Measurements from ENCODE around the gene WNT3A.
"Not testable (repeated sequence)": the region's sequence is repeated elsewhere in the genome, so short reads cannot be mapped to it uniquely, and the experiment has no call there.

The WNT3A gene

DNA sequence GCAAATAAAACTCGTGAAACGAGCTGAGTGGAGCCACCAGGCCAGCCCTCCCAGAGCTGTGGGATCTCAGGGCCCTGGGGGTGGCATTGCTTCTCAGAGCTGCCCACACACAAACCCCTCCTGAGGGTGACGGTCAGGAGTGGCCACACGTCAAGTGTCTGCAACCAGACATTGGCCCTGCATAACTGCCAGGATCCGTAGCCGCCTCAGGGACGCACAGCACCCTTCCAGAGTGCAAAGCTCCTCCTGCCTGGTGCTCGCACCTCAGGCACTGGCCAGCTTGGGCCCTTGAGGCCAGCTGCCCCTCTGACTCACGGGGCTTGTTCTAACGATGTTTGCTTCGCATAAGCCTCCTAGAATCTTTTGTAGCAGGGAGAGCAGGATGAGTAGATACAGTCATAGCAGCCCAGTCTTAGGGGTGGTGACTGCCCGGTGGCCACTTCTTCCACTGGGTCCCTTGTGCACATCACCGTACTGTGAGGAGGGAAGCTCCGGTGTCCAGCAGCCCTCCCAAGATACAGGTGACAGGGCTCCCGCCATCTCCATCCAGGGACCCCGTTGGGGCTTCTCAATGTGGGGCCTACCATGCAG, 5.0 kb downstream of the WNT3A start:
- DNase-seq (ENCODE audit: low read depth), result no peak

DNA sequence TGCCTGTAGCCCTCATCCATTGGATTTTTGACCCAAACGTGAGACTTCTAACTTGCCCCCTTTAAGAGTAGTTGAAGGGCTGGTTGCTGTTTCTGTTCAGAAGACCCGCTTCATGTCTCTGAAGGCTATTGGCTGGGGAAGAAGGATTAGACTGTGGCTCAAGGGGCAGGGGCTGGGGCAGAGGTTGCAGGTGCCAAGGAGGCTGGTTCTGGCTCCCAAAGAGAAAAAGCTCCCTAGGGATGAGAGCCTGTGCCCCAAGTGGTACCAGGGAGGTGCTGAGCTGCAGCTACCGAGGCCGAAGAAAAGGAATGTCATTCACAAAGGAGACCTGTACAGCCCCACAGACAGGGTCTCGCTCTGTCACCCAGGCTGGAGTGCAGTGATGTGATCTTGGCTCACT, 5.8 kb downstream of the WNT3A start:
- no peak for DNase-seq (ENCODE audit: low read depth)

DNA sequence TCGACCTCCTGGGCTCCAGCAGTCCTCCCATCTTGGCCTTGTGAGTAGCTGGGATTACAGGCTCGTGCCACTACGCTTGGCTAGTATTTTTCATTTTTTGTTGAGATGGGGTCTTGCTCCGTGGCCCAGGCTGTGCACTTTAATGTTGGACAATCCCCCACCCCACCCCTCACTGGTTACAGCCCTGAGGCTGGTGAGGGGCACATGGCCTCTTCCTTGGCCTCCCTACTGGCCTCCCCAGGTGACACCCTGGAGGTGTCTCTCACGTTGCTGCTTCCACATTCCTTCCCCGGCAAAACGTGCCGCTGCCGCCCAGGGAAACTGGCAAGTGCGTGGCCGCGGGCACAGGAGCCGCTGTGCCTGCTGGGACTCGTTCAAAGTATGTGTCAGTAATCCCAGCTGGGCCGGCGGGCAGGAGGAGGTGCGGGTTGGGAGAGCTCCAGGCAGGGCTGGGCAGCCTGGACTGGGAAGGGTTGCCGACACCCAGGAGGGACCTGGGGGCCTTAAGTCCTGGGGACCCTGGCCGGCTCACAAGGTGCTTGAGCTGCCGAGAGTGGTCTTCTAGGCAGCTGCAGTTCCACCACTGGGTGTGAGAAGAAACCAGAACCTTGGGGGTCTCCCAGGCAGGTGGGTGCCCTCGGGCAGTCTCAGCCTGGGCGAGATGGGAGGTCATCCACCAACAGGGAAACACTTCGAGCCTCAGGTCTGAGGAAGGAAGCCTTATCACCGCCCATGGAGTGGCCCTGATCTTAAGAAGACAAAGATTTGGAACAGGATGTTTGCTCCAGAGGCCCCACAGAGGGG, 6.5 kb downstream of the WNT3A start:
- DNase-seq (ENCODE audit: low read depth), result no peak

DNA sequence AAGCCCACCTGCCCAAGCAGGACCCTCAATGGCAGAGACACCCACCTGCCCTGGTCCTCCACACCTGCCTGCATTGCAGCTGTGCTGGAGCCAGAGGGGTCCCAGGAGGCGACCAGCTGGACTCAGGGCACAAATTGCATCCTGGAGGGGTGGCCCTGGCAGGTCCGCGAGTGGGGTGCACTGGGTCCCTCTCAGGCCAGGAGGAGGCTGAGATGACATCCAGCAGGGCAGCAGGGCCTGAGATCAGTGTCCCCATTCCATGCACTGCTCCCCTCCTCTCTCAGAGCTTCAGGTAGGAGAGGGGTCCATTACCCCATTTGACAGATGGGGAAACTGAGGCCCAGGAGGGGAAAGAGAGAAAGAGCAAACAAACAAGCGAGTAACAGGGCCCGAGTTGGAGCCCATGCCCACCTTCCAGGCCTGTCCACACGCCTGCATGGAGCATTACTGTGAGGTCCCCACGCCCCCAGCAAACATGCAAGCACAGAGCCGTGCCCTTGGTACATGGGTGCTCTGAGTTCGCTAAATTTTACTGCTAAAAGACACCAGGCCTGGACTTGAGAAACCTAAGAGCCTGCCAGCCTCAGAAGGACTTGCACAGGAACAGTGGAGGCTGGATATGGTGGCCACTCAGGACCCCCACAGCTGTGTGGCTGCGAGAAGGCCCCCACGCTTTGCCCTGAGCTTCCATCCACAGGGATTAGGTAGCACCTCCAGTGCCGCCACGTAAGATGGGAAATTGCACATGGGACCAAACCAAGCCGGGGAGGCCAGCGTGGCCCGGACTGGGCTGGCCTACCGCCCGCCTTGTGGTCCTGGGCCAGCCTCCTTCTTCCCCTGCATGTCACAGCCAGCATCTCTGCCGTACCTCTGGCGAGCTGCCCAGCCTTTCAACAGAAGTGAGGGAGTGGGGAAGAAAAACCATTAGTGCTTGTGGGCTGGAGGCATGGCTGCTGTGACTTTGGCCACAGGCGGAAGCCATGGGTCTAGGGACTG, 7.4 kb downstream of the WNT3A start:
- DNase-seq (ENCODE audit: low read depth), result no peak

DNA sequence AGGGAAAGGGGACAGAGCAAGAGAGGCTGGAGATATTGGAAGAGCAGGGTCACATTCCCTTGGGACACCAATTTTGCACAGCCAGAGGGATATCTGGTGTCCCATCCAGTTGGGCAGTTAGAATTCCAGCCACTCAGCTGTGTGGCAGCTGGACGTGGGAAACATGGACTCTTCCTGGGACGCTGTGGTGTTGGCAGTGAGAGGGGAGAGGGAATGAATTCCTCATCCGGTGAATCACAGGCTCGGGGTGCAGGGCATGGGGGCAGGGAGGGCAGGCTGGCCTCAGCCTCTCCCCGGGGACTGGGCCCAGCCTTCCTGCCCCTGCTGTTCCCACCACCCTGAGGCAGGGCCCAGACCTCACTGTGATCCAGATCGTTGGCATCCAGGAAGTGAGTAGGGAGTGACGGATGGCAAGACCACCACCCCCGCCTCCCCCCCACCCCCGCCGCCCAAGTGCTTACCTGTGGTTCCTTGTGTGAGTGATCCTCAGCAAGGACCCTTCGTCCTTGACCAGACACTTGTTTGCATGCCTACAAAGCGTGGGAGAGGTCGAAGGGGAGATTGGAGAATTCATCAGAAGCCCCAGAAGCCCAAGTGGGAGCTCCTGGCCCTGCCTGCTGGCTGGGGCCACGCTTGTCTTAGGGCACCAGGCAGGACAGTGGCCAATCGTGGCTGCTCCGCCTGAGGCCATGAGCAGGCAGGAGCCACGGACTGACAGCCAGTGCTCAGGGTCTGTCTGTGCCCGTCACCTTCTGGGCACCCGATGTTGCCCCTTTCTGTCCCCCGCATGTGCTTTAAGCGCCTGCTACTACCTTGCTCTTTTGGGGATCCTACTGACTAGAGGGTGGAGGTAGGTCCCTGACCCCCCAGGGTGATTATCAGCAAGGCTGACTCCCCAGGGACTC, 8.7 kb downstream of the WNT3A start:
- DNase-seq (ENCODE audit: low read depth), result peak; percentile 19

DNA sequence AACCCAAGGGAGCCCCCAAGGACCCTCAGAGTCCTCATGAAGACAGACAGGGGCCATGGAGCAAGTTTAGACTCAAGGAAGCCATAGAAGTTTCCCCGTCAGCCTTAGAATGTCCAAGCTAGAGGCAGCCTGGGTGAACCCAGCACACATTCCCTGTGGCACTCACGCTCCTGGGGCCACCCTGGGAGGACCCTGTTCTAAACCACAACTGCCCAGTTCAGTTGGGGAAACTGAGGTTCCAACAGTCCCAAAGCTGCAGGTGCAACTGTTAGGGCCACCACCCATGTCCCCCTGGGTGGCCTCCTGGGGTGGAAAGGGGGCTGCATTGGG, 9.3 kb downstream of the WNT3A start:
- DNase-seq (ENCODE audit: low read depth), result no peak

DNA sequence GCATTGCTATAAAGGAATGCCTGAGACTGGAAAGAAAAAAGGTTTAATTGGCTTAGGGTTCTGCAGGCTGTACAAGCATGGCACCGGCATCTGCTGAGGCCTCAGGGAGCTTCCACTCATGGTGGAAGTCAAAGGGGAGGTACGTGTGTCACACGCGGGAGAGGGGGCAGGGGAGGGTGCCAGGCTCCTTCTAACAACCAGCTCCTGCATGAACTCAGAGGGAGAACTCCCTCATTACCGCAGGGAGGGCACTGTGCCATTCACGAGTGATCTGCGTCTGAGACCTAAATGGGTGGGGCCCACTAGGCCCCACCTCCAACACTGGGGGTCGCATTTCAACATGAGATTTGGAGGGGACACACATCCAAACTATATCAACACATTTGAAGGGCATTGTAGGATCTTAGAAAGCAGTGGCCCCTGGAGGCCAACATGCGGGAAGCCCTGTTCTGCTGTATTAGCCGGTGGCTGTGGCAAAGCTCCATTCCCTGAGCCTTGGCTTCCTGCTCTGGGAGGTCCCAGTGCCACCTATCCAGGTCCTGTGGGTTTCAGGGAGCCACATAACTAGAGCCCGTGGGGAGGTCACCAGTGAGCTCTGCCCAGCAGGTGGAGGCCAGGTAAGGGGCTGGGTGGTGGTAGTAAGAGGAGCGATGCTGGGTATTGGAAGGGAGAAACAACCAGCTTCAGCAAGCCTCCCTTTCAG, 10.0 kb downstream of the WNT3A start:
- no peak for DNase-seq (ENCODE audit: low read depth)

DNA sequence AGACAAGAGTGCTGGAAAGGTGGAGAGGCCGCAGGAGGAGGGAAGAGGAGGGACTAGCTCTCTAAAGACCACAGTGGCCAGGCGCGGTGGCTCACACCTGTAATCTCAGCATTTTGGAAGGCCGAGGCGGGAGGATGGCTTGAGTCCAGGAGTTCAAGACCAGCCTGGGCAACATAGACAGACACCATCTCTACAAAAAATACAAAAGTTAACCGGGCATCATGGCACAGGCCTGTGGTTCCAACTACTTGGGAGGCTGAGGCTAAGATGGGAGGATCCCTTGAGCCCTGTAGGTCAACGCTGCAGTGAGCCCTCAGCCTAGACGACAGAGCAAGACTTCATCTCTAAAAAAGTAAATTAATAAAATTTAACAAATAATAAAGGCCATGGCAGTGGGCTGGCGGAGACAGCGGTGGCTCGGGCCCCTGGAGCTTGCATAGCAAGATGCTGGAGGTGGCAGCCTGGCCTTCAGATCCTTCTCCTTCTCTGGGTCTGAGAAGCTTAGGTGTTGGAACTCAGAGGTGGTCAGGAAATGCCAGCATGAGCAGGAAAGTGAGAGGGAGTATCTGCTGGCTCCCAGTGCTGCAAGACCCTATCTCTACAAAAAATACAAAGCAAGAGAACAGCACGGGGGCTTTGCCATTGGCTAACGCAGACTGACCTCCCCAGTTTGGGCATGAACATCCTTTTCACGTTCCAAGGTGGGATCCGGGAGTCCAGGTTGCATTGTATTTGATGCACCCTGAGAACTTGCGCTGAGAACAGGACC, 10.7 kb downstream of the WNT3A start:
- no peak for DNase-seq (ENCODE audit: low read depth)

DNA sequence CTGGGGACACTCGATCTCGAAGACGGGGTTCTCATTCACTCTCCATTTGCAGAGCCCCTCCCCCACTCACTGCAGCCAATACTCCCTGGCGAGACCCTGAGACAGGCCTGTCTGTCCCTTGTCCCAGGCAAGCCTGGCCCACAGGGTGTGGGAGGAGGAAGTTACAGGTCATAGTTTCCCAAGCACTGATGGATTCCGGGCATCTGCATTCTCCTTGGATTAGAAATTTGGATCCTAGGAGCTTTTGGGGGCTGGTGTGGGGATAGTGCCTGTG, 11.3 kb downstream of the WNT3A start:
- DNase-seq (ENCODE audit: low read depth), result no peak

DNA sequence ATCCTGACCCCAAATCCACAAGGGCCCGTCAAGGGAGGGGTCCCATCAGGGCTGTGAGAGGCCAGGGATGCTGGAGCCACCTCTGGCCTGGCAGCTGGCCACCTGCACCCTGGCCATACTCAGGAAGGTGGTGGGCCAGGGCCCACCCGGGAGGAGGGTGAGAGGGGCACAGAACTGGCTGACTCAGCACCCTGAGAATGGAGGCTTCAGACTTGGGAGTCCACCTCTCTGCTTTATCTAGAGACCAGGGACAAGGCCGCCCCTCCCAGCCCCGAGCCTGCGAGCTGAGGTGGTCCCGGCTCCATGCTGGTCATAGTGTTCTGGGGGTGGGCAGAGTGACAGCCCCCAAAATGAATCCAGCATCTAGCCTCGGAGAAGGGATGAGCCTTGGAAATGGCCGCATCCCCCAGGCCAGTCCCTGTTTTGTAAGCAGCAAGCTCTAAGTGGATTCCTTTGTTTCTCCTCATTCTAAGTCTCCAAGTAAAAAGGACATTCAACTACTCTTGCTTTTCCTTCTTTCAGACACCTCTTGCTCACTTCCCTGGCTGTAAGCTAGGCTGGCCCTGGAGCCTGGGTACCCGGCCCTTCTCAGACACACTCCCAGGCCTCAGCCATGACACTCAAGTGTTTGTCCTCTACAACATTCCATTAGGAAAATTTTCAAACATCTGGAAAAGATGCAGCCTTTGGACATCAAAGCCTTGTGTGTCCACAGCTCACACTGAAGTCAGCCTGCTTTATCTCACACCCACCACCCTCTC, 12.3 kb downstream of the WNT3A start:
- no peak for DNase-seq (ENCODE audit: low read depth)

DNA sequence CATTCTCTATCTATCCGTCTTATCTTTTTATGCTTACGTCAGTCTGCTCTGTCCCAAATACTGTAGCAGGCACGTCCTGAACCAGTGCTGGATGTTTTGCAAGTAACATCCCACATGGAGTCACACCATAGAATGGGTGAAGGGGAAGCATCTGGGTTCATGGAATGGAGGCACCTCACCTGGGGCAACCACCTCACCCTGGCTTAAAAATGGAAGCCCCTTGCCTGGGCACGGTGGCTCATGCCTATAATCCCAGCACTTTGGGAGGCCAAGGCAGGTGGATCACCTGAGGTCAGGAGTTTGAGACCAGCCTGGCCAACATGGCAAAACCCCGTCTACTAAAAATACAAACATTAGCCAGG, 12.9 kb downstream of the WNT3A start:
- not testable (repeated sequence) for DNase-seq (ENCODE audit: low read depth)

DNA sequence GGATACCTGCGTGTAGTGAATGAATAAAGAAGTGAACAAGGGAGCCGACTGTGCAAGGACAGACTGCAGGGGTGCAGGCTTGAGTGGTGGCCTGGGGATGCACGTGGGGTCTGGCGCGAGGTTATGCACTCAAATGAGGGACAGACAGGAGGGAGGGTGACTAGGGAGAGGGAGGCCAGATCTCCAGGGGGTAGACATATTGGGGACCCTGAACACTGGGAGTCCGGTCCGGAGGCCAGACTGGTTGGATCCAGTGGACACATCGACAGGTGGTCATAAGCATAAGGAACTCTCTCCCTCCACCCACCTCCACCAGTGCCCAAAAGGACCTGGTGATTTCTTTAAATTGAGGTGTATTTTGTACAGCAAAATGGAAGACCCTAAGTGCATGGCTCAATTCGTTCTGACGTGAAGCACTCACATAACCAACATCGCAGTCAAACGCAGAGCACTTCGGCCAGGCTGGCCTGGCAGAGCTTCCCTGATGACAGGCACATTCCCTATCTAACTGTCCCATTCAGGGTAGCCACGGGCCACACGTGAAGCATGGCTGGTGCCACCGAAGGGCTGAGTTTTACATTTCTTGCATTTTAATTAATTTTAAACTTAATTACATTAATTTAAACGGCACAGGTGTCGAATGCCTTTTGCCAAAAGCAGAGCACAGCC, 14.0 kb downstream of the WNT3A start:
- no peak for DNase-seq (ENCODE audit: low read depth)

DNA sequence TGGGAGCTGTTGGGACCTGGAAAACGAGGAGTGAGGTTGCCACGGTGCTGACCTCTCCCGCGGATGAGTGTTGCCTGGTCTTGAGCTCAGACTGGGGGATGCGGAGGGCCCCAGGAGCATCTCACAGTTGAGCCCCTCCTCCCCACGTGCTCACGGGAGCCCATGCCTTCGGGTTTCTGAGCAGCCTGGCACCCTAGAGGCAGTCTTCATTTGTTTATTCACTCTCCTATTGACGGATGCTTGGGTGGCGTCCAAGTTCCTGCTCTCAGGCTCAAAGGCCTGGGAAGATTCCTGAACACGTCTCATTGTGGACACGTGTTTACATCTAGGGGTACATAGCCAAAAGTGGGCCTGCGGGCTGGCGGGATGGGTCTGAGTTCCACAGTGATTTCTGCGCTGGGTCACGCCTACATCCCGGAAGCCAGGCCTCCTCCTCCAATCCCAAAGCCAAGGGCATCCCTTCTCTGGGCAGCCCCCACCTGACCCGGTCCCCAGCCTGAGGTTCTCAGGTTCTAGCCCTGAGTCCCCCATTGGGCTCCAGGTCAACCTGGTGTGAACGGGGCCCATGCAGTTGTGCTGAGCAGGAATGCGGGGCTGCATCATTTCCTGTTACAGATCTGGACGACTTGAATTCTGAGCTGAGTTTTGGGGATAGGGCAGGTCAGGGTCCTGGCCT, 14.7 kb downstream of the WNT3A start:
- no peak for DNase-seq (ENCODE audit: low read depth)

DNA sequence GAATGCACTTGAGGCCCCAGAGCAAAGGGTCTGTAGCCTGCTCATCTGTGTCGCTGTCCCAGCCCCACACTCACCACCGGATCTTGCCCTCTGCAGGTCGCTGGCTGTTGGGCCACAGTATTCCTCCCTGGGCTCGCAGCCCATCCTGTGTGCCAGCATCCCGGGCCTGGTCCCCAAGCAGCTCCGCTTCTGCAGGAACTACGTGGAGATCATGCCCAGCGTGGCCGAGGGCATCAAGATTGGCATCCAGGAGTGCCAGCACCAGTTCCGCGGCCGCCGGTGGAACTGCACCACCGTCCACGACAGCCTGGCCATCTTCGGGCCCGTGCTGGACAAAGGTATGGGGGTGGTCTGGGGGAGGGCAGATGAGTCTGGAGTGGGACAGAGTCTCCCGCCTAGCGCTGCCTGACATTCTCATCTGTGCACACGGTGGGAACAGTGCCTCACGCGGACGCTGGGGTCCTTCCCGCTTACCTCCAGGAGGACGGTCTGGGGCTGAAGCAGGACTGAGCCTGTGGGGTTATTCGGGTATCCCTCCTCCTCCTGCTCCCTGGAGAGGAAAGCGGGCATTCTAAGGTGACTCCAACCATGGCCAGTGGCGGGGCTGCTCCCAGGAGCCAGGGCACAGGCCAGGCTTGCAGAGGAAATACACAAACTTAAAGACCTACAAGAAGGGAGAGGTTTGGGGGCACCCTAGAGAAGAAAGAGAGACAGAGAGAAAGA, 15.9 kb downstream of the WNT3A start:
- DNase-seq (ENCODE audit: low read depth), result no peak

DNA sequence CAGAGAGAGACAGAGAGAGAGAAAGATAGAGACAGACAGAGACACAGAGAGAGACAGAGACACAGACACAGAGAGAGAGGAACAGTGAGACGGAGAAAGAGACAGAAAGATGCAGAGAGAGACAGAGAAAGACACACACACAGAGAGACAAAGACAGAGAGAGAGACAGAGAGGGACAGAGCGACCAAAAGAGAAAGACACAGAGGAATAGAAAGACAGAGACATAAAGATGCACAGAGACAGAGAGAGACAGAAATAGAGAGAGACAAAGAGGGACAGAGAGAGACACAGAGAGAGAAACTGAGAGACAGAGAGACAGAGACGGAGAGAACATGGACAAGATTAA, 16.5 kb downstream of the WNT3A start:
- DNase-seq (ENCODE audit: low read depth), result no peak

DNA sequence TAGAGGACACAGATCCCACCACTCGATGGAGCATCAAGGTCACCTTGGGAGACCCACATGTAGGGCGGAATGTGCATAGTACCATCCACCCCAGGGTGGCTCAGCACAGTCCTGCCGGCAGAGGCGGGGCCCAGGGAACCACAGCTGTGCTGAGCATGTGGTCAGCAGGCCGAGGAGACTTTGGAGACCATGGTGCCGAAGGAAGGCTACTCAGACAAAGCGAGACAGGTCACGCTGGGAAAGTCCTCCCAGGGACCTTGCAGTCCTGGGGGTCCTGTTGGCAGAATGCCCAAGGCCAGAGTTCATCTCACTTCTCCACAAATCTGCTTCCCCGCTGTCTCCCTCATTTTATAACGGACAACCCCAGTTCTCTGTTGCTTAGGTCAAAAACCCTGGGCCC, 22.5 kb downstream of the WNT3A start:
- no peak for DNase-seq (ENCODE audit: low read depth)

DNA sequence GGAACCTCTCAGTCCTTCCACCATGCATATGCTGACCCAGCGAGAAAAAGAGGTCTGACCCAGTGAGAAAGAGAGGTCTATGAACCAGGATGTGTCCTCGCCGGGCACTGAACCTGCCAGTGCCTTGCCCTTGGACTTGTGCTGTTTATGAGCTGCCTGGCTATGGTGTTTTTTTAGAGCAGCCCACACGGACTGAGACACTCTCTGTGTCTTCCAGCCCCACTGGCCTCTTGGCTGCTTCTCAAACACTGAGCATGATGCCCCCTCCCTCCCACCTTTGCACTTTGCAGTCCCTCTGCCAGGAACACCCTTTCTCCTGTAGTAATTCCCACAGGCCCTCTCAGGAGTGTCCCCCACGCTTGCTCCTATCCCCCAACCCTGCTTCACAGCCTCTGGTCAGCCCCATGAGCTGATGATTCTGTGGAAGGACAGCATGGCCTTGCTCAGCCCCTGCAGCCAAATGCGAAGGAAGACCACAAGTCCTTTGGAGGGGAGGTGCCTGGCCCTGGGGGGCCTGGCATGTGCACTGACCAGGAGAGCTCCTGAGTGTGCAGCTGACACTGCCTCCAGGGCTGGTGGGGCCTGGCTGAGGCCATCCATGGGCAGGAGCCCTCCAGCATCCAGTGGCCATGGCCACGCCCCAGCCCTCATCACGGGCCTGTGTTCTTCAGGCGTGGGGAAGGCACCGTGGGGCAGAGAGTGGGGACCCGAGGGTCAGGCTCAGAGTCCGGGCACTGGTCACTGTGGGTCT, 23.8 kb downstream of the WNT3A start:
- no peak for DNase-seq (ENCODE audit: low read depth)

Data from stromal cell of bone marrow (primary cell).